GM12878 (cell line): Measurements from ENCODE around the gene SYNGR2. TPM values are rescaled to one million over a fixed set of nuclear protein-coding genes. Genes with fewer than 3 reads are reported as not detected.

Source experiments
- ATAC-seq: fragments of 200-7000 bp; cut with Tn5 transposase; 3 replicates; pipeline ENCODE4 v1.9.1; 2020; ENCODE audit warnings: mild to moderate bottlenecking, moderate library complexity
- BruUV-seq: library from RNA; stranded (reverse); fragments of 400-500 nt; replicated peaks from 2 replicates; lab custom pipeline; 2021; lab: Mats Ljungman, UMichigan
- CTCF ChIA-PET: fragments of 300-600 bp; sonication (Branson Sonifier 250); formaldehyde crosslinking; extraction: SDS; loops from one replicate; lab custom pipeline; 2021; ENCODE audit warnings: inconsistent platforms; lab: Yijun Ruan, JAX
- POLR2A ChIA-PET: fragments of 350-600 bp; formaldehyde crosslinking; extraction: SDS; loops from one replicate; lab custom pipeline; 2021; ENCODE audit warnings: inconsistent platforms; lab: Charles Lee
- RAD21 ChIA-PET: fragments of 300-600 bp; sonication (Branson Sonifier 250); formaldehyde crosslinking; loops from one replicate; lab custom pipeline; 2023; ENCODE audit warnings: antibody characterized with exemption; ENCODE audit not compliant: unreplicated experiment; lab: Charles Lee
- SMC1A ChIA-PET: fragments of 300-600 bp; sonication (Branson Sonifier 250); formaldehyde crosslinking; loops from one replicate; lab custom pipeline; 2023; ENCODE audit not compliant: unreplicated experiment, uncharacterized antibody; lab: Charles Lee
- DNase-seq: peaks from one replicate; pipeline ENCODE4 v3.0.0-alpha.2; 2011; ENCODE audit warnings: low read depth, low spot score
- FAIRE-seq: peaks from 3 replicates; lab custom pipeline; 2011; peaks lifted over from hg19 to GRCh38; lab: Jason Lieb, UNC
- H2AFZ ChIP-seq: 2 replicates; pipeline ENCODE4 v1.6.0; 2011; ENCODE audit warnings: low read depth, low read length, control low read depth; ENCODE audit not compliant: control insufficient read depth
- H3K27ac ChIP-seq: 2 replicates; pipeline ENCODE4 v1.5.1; 2011; ENCODE audit warnings: control low read depth; ENCODE audit not compliant: control insufficient read depth, insufficient read depth
- H3K27me3 ChIP-seq, 2 experiments: replicated peaks in 1 of 2; 2 replicates each; pipeline versions ENCODE4 v1.6.0 to v1.6.1; 2011; ENCODE audit warnings: low read length in 1 of 2; ENCODE audit not compliant: control insufficient read depth in 2 of 2, insufficient read depth in 2 of 2
- H3K36me3 ChIP-seq, 2 experiments: 2 replicates each; pipeline ENCODE4 v1.5.1; 2011; ENCODE audit warnings: low read length in 1 of 2; ENCODE audit not compliant: control insufficient read depth in 2 of 2, insufficient read depth in 2 of 2
- H3K4me1 ChIP-seq: 2 replicates; pipeline ENCODE4 v1.6.1; 2011; ENCODE audit warnings: mild to moderate bottlenecking, low read length, moderate library complexity, mixed read lengths; ENCODE audit not compliant: control insufficient read depth, insufficient read depth
- H3K4me2 ChIP-seq: 2 replicates; pipeline ENCODE4 v1.6.0; 2011; ENCODE audit warnings: control low read depth; ENCODE audit not compliant: control insufficient read depth, insufficient read depth
- H3K4me3 ChIP-seq: fragments of 200-600 bp; sonication (generic); 2 replicates; pipeline ENCODE4 v1.5.1; 2016
- H3K79me2 ChIP-seq: 2 replicates; pipeline ENCODE4 v1.6.0; 2011; ENCODE audit warnings: low read length; ENCODE audit not compliant: control insufficient read depth, insufficient read depth
- H3K9ac ChIP-seq: 2 replicates; pipeline ENCODE4 v1.8.0; 2011; ENCODE audit warnings: low read length, control low read depth, mixed read lengths; ENCODE audit not compliant: control insufficient read depth, insufficient read depth
- H3K9me3 ChIP-seq: replicated peaks from 3 replicates; pipeline ENCODE4 v1.5.1; 2011; ENCODE audit warnings: mild to moderate bottlenecking, low read length; ENCODE audit not compliant: control insufficient read depth, insufficient read depth
- H4K20me1 ChIP-seq: 2 replicates; pipeline ENCODE4 v1.6.0; 2011; ENCODE audit not compliant: control insufficient read depth, insufficient read depth
- BRCA1 ChIP-seq: IDR thresholded peaks from 2 replicates; pipeline ENCODE4 v1.6.1; 2011; ENCODE audit warnings: low read depth, low read length, improper control_type of control experiment
- CEBPB ChIP-seq, 2 experiments: fragments of 150-350 bp in 1 of 2; IDR thresholded peaks; 2 replicates each; pipeline ENCODE4 v1.6.1; 2012 to 2014; ENCODE audit warnings: low read depth in 2 of 2, low read length in 2 of 2, borderline replicate concordance in 1 of 2, inconsistent platforms in 1 of 2
- NFIC ChIP-seq: IDR thresholded peaks from 2 replicates; pipeline ENCODE4 v1.6.1; 2012; ENCODE audit warnings: low read depth, mild to moderate bottlenecking, inconsistent platforms, low read length, moderate library complexity
- POLR2AphosphoS5 ChIP-seq: IDR thresholded peaks from 2 replicates; pipeline ENCODE4 v1.6.1; 2011; ENCODE audit warnings: mild to moderate bottlenecking, low read length, inconsistent platforms
- RBBP5 ChIP-seq: fragments of 200-600 bp; sonication (generic); conservative IDR thresholded peaks from 2 replicates; pipeline ENCODE4 v1.6.1; 2016
- RFX5 ChIP-seq: IDR thresholded peaks from 2 replicates; pipeline ENCODE4 v1.6.1; 2011; ENCODE audit warnings: low read depth, low read length, improper control_type of control experiment
- SMAD1 ChIP-seq: fragments of 450-650 bp; IDR thresholded peaks from 2 replicates; pipeline ENCODE4 v1.6.1; 2018; ENCODE audit warnings: mild to moderate bottlenecking, low read depth; ENCODE audit not compliant: partially characterized antibody
- SP1 ChIP-seq: IDR thresholded peaks from one replicate; pipeline ENCODE4 v1.6.1; 2011; ENCODE audit warnings: low read depth, low read length
- WRNIP1 ChIP-seq: IDR thresholded peaks from 2 replicates; pipeline ENCODE4 v1.6.1; 2011; ENCODE audit warnings: low read depth, low read length, improper control_type of control experiment, borderline replicate concordance
- ZSCAN29 ChIP-seq: fragments of 450-650 bp; IDR thresholded peaks from 2 replicates; pipeline ENCODE4 v1.6.1; 2017; ENCODE audit warnings: mild to moderate bottlenecking, moderate library complexity
- WGBS: methylation state at CpG from one replicate; pipeline ENCODE4 v1.1.6; 2016; ENCODE audit warnings: low lambda C conversion rate; ENCODE audit not compliant: insufficient replicate concordance, insufficient coverage; ENCODE audit errors: missing lambda C conversion rate; 5-methylcytosine and 5-hydroxymethylcytosine counted together
- in situ Hi-C: fragments of 300-500 bp; cut with MboI; formaldehyde crosslinking; loops from 9 replicates; pipeline ENCODE4 v1.14.3; 2018; ENCODE audit warnings: mixed read lengths
- intact Hi-C: fragments of 100-400 bp; cut with micrococcal nuclease; formaldehyde crosslinking; loops from one replicate; pipeline ENCODE4 v1.14.2; 2022; ENCODE audit not compliant: unreplicated experiment
- polyA plus RNA-seq, 11 experiments: library from polyadenylated mRNA; depleted of rRNA in 4 of 11; unstranded in 6 of 11; stranded (reverse) in 5 of 11; fragments of >200 nt; fragmentation: Nextera tagmentation in 4 of 11; fragmentation: Illumina TruSeq in 1 of 11; extraction: Ambion mirVana in 4 of 11; extraction: Trizol in 1 of 11; gene quantifications; 1 replicate in 1 of 11; 2 replicates in 10 of 11; pipeline versions ENCODE4 v1.2.1 to v1.2.3, GENCODE V29; 2011 to 2016; ENCODE audit warnings: inconsistent platforms in 2 of 11, missing spikeins in 2 of 11, low read depth in 1 of 11
- total RNA-seq, 4 experiments: library from RNA; depleted of rRNA in 3 of 4; stranded (reverse); fragments of >200 nt in 3 of 4; fragmentation: Illumina TruSeq in 1 of 4; extraction: Trizol in 1 of 4; gene quantifications; 2 replicates each; pipeline versions ENCODE4 v1.2.1 to v1.2.3, GENCODE V29; 2013 to 2021
- TF ChIP-seq, protein P1 (sequence below), 3 experiments: IDR thresholded peaks in 2 of 3; conservative IDR thresholded peaks in 1 of 3; 2 replicates each; pipeline ENCODE4 v1.5.1; 2011; ENCODE audit warnings: low read depth in 3 of 3, low read length in 3 of 3, mild to moderate bottlenecking in 3 of 3, control low read depth in 2 of 3, moderate library complexity in 2 of 3, inconsistent platforms in 1 of 3, mixed read lengths in 1 of 3; ENCODE audit not compliant: control insufficient read depth in 2 of 3, insufficient read depth in 1 of 3; ENCODE audit errors: extremely low read depth in 1 of 3
- TF ChIP-seq, protein P2 (sequence below): IDR thresholded peaks from 2 replicates; pipeline ENCODE4 v1.6.1; 2012; ENCODE audit warnings: mild to moderate bottlenecking, low read depth, low read length

The SYNGR2 gene
- total and polyA plus RNA-seq, 10 of the 15 experiments (the other 5 are each of a cell fraction or from before 2014, with no cell fraction given): 4.4 to 529 (median 261) TPM

DNA sequence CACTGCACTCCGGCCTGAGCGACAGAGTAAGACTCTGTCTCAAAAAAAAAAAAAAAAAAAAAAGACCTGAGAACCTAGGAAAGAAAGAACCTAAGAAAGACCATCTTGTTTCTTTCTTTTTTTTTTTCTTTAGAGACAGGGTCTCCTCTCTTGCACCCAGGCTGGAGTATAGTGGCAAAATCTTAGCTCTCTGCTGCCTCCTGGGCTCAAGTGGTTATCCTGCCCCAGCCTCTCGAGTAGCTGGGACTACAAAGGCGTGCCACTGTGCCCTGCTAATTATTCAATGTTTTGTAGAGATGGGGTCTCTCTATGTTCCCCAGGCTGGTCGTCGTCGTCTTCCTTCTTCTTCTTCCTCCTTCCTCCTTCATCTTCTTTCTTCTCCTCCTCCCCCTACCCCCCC lies 37.9 kb downstream of the SYNGR2 start:
- WGBS: 93% methylated on average over 5 of the region's 7 CpGs
- no TSS peak for BruUV-seq
- ChIA-PET CTCF (interaction anchor here (0.9 to 1.6 kb wide), 2 partner anchors 13 to 186 kb away, joined by 3 to 7 read pairs; no protein-coding TSS in a partner anchor), POLR2A (interaction anchor here (0.7 to 1.0 kb wide), 3 partner anchors 25 to 84 kb away, joined by 3 to 7 read pairs (median 6); no protein-coding TSS in a partner anchor), SMC1A (interaction anchor here (0.7 to 1.6 kb wide), 3 partner anchors 32 to 118 kb away, joined by 3 to 4 read pairs (median 3); no protein-coding TSS in a partner anchor), RAD21 (interaction anchor here (0.7 to 1.3 kb wide), 3 partner anchors 62 to 187 kb away, joined by 3 to 5 read pairs (median 4); no protein-coding TSS in a partner anchor)
- Histone ChIP-seq H2AFZ (no peak overlapping the region), H3K36me3 (peaks cover 0 to 11% of the 10 kb centered on the region in 2 experiments; a peak in 3 of 4 replicates), H3K27me3 (no peaks in the 10 kb centered on the region), H3K4me2 (no peak overlapping the region), H3K4me3 (no peak overlapping the region), H3K79me2 (no peaks in the 10 kb centered on the region), H3K27ac (no peak overlapping the region), H3K4me1 (no peaks in the 10 kb centered on the region), H4K20me1 (no peaks in the 10 kb centered on the region), H3K9ac (no peak overlapping the region), H3K9me3 (no peaks in the 10 kb centered on the region)
- no peak for FAIRE-seq
- intact Hi-C loops: no loop called here
- no peak for DNase-seq
- ATAC-seq: peak; percentile 45; the same call in 2 of the 3 replicates
- in situ Hi-C loops: no loop called here
- TF ChIP-seq ZSCAN29: no peak
- TF ChIP-seq, protein P1, sequence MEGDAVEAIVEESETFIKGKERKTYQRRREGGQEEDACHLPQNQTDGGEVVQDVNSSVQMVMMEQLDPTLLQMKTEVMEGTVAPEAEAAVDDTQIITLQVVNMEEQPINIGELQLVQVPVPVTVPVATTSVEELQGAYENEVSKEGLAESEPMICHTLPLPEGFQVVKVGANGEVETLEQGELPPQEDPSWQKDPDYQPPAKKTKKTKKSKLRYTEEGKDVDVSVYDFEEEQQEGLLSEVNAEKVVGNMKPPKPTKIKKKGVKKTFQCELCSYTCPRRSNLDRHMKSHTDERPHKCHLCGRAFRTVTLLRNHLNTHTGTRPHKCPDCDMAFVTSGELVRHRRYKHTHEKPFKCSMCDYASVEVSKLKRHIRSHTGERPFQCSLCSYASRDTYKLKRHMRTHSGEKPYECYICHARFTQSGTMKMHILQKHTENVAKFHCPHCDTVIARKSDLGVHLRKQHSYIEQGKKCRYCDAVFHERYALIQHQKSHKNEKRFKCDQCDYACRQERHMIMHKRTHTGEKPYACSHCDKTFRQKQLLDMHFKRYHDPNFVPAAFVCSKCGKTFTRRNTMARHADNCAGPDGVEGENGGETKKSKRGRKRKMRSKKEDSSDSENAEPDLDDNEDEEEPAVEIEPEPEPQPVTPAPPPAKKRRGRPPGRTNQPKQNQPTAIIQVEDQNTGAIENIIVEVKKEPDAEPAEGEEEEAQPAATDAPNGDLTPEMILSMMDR (IDR thresholded peaks at IDR 0.05 in 2 of 3, conservative IDR thresholded peaks at IDR 0.05 in 1 of 3; ENCODE audit: control insufficient read depth in 2 of 3, extremely low read depth in 1 of 3, insufficient read depth in 1 of 3, low read depth in 3 of 3, low read length in 3 of 3): peak in 2 of 3 experiments; percentile 6 to 12; a peak in 1 of 6 replicates

DNA sequence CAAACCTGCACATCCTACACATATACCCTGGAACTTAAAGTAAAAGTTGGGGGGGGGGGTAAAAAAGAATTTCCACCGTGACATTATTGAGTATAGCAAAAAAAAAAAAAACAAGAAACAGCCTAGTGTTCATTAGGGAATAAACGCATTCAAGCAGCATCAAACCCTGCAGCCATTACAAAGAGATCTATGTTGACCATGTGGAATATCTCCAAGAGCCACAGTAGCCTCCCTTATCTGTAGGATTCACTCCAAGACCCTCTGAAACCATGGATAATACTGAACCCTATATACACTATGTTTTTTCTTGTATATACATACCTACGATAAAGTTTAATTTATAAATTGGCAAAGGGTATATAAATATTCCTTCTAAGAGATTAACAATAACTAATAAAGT lies 40.1 kb downstream of the SYNGR2 start:
- FAIRE-seq: no peak
- Histone ChIP-seq H3K27me3 (no peaks in the 10 kb centered on the region), H3K4me2 (no peak overlapping the region), H3K36me3 (peaks cover 0 to 11% of the 10 kb centered on the region in 2 experiments; a peak in 3 of 4 replicates), H3K27ac (no peak overlapping the region), H3K9me3 (no peaks in the 10 kb centered on the region), H3K79me2 (no peaks in the 10 kb centered on the region), H3K4me3 (no peak overlapping the region), H4K20me1 (no peaks in the 10 kb centered on the region), H3K9ac (no peak overlapping the region), H3K4me1 (no peaks in the 10 kb centered on the region), H2AFZ (no peak overlapping the region)
- ATAC-seq: no peak
- no TSS peak for BruUV-seq
- ChIA-PET CTCF (no interaction called here), POLR2A (no interaction called here), RAD21 (interaction anchor here (1.0 kb wide), 1 partner anchor 34 kb away, joined by 4 read pairs; no protein-coding TSS in a partner anchor), SMC1A (no interaction called here)
- intact Hi-C loops (no loop called here), in situ Hi-C loops (no loop called here)
- 86% methylated on average over 3 of the region's 3 CpGs for WGBS
- no peak for DNase-seq
- TF ChIP-seq SMAD1 (no peak), RFX5 (no peak), RBBP5 (no peak), SP1 (no peak), POLR2AphosphoS5 (no peak), BRCA1 (no peak), WRNIP1 (no peak), CEBPB (IDR thresholded peaks at IDR 0.05; ENCODE audit: borderline replicate concordance in 1 of 2, low read depth in 2 of 2, low read length in 2 of 2) (no peak), NFIC (no peak)
- TF ChIP-seq, protein P2, sequence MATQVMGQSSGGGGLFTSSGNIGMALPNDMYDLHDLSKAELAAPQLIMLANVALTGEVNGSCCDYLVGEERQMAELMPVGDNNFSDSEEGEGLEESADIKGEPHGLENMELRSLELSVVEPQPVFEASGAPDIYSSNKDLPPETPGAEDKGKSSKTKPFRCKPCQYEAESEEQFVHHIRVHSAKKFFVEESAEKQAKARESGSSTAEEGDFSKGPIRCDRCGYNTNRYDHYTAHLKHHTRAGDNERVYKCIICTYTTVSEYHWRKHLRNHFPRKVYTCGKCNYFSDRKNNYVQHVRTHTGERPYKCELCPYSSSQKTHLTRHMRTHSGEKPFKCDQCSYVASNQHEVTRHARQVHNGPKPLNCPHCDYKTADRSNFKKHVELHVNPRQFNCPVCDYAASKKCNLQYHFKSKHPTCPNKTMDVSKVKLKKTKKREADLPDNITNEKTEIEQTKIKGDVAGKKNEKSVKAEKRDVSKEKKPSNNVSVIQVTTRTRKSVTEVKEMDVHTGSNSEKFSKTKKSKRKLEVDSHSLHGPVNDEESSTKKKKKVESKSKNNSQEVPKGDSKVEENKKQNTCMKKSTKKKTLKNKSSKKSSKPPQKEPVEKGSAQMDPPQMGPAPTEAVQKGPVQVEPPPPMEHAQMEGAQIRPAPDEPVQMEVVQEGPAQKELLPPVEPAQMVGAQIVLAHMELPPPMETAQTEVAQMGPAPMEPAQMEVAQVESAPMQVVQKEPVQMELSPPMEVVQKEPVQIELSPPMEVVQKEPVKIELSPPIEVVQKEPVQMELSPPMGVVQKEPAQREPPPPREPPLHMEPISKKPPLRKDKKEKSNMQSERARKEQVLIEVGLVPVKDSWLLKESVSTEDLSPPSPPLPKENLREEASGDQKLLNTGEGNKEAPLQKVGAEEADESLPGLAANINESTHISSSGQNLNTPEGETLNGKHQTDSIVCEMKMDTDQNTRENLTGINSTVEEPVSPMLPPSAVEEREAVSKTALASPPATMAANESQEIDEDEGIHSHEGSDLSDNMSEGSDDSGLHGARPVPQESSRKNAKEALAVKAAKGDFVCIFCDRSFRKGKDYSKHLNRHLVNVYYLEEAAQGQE: no peak
